Endothelial cell of umbilical vein (primary cell): ENCODE results near the gene ILKAP. TPM values are rescaled to one million over a fixed set of nuclear protein-coding genes. Genes with fewer than 3 reads are reported as not detected.

Experiments used
- BruUV-seq: library from RNA; stranded (reverse); fragments of 400-500 nt; replicated peaks from 2 replicates; lab custom pipeline; 2021; lab: Mats Ljungman, UMichigan
- CTCF ChIA-PET: fragments of 300-600, 350-600 bp; sonication (Branson Sonifier 250); formaldehyde crosslinking; loops from one replicate; lab custom pipeline; 2021; ENCODE audit warnings: antibody characterized with exemption, inconsistent platforms; lab: Charles Lee
- POLR2A ChIA-PET: fragments of 300-600, 350-600 bp; sonication (Branson Sonifier 250); formaldehyde crosslinking; loops from one replicate; lab custom pipeline; 2021; ENCODE audit warnings: antibody characterized with exemption, inconsistent platforms; lab: Charles Lee
- DNase-seq: peaks from one replicate; pipeline ENCODE4 v3.0.0-alpha.2; 2011; ENCODE audit warnings: low read depth, low spot score
- FAIRE-seq: peaks from 2 replicates; lab custom pipeline; 2011; peaks lifted over from hg19 to GRCh38; lab: Jason Lieb, UNC
- H2AFZ ChIP-seq: 2 replicates; pipeline ENCODE4 v1.6.0; 2012; ENCODE audit warnings: low read depth, low read length, control low read depth, inconsistent platforms
- H3K27ac ChIP-seq: 2 replicates; pipeline ENCODE4 v1.5.1; 2011; ENCODE audit warnings: low read depth, mild to moderate bottlenecking, control low read depth, low read length, moderate library complexity; ENCODE audit not compliant: insufficient read depth
- H3K27me3 ChIP-seq, 2 experiments: 2 replicates each; pipeline versions ENCODE4 v1.6.0 to v1.6.1; 2011; ENCODE audit warnings: low read length in 2 of 2, mixed read lengths in 1 of 2; ENCODE audit not compliant: control insufficient read depth in 2 of 2, insufficient read depth in 2 of 2
- H3K36me3 ChIP-seq, 2 experiments: 2 replicates in 1 of 2; 3 replicates in 1 of 2; pipeline ENCODE4 v1.5.1; 2011; ENCODE audit warnings: low read length in 2 of 2, mild to moderate bottlenecking in 1 of 2, moderate library complexity in 1 of 2; ENCODE audit not compliant: control insufficient read depth in 2 of 2, insufficient read depth in 2 of 2; ENCODE audit errors: extremely low read depth in 1 of 2
- H3K4me1 ChIP-seq: 3 replicates; pipeline ENCODE4 v1.5.1; 2011; ENCODE audit warnings: mild to moderate bottlenecking, low read length; ENCODE audit not compliant: control insufficient read depth, insufficient read depth; ENCODE audit errors: extremely low read depth
- H3K4me2 ChIP-seq: 2 replicates; pipeline ENCODE4 v1.6.1; 2011; ENCODE audit warnings: low read length, control low read depth, mixed read lengths; ENCODE audit not compliant: insufficient read depth
- H3K4me3 ChIP-seq, 3 experiments: fragments of 200-600 bp in 1 of 3; sonication (generic), shearing (Covaris generic) in 1 of 3; replicated peaks in 1 of 3; 2 replicates each; pipeline ENCODE4 v1.5.1; 2011 to 2016; ENCODE audit warnings: control low read depth in 3 of 3, low read length in 3 of 3, mild to moderate bottlenecking in 2 of 3, inconsistent platforms in 1 of 3, low read depth in 1 of 3, moderate library complexity in 1 of 3; ENCODE audit not compliant: insufficient read depth in 1 of 3
- H3K79me2 ChIP-seq: 2 replicates; pipeline ENCODE4 v1.6.0; 2012; ENCODE audit warnings: low read length, inconsistent platforms; ENCODE audit not compliant: control insufficient read depth, insufficient read depth
- H3K9ac ChIP-seq: replicated peaks from 2 replicates; pipeline ENCODE3; 2011; ENCODE audit warnings: low read length, control low read depth; ENCODE audit not compliant: insufficient read depth; ENCODE audit errors: extremely low read depth
- H3K9me1 ChIP-seq: replicated peaks from 3 replicates; pipeline ENCODE4 v1.6.0; 2011; ENCODE audit warnings: mild to moderate bottlenecking, low read length; ENCODE audit not compliant: control insufficient read depth, insufficient read depth; ENCODE audit errors: extremely low read depth
- H3K9me3 ChIP-seq: replicated peaks from 2 replicates; pipeline ENCODE4 v1.5.1; 2012; ENCODE audit warnings: low read length, inconsistent platforms; ENCODE audit not compliant: control insufficient read depth, insufficient read depth
- H4K20me1 ChIP-seq: replicated peaks from 2 replicates; pipeline ENCODE3; 2011; ENCODE audit warnings: mild to moderate bottlenecking, low read length; ENCODE audit not compliant: control insufficient read depth, insufficient read depth; ENCODE audit errors: extremely low read depth
- EZH2 ChIP-seq: IDR thresholded peaks from 2 replicates; pipeline ENCODE4 v1.6.1; 2012; ENCODE audit warnings: borderline replicate concordance, low read depth, mild to moderate bottlenecking, moderate library complexity, low read length, inconsistent platforms; ENCODE audit not compliant: severe bottlenecking
- FOS ChIP-seq: IDR thresholded peaks from 2 replicates; pipeline ENCODE4 v1.6.1; 2011; ENCODE audit warnings: mild to moderate bottlenecking, low read length, moderate library complexity, borderline replicate concordance; ENCODE audit not compliant: insufficient read depth
- GATA2 ChIP-seq: IDR thresholded peaks from 2 replicates; pipeline ENCODE4 v1.7.0; 2011; ENCODE audit warnings: low read depth, mild to moderate bottlenecking, moderate library complexity, mixed read lengths, low read length; ENCODE audit not compliant: insufficient read length, insufficient read depth
- JUN ChIP-seq: IDR thresholded peaks from 2 replicates; pipeline ENCODE4 v1.6.1; 2011; ENCODE audit warnings: borderline replicate concordance, low read depth; ENCODE audit not compliant: insufficient read length, insufficient read depth
- MAX ChIP-seq: IDR thresholded peaks from 2 replicates; pipeline ENCODE4 v1.6.1; 2011; ENCODE audit not compliant: insufficient read depth, insufficient read length
- MYC ChIP-seq: IDR thresholded peaks from one replicate; pipeline ENCODE4 v1.6.1; 2011; ENCODE audit warnings: mild to moderate bottlenecking, low read depth, low read length
- POLR2A ChIP-seq: IDR thresholded peaks from 2 replicates; pipeline ENCODE4 v1.6.1; 2012; ENCODE audit warnings: low read depth, mild to moderate bottlenecking, control low read depth, low read length
- POLR2AphosphoS5 ChIP-seq: IDR thresholded peaks from 2 replicates; pipeline ENCODE4 v1.6.1; 2012; ENCODE audit warnings: low read depth, mild to moderate bottlenecking, control low read depth, low read length, moderate library complexity; ENCODE audit not compliant: insufficient read depth
- dilution Hi-C: fragments of 300-500 bp; cut with MboI; formaldehyde crosslinking; loops from one replicate; pipeline ENCODE4 v1.15.0; 2019; ENCODE audit warnings: low sequenced_read_pairs; ENCODE audit not compliant: extremely low pct_ligation_motif_present
- intact Hi-C: fragments of 100-400 bp; cut with micrococcal nuclease; formaldehyde crosslinking; loops from one replicate; pipeline ENCODE4 v1.10.0; 2022
- polyA plus RNA-seq, 4 experiments: library from polyadenylated mRNA; depleted of rRNA in 3 of 4; stranded (reverse) in 3 of 4; unstranded in 1 of 4; fragments of >200 nt; gene quantifications; 2 replicates each; pipeline versions ENCODE4 v1.2.1 to v1.2.3, GENCODE V29; 2011 to 2012; ENCODE audit warnings: missing spikeins in 1 of 4
- total RNA-seq: library from RNA; stranded (reverse); gene quantifications from 2 replicates; pipeline ENCODE4 v1.2.3, GENCODE V29; 2021
- TF ChIP-seq, protein P1 (sequence below), 2 donors: IDR thresholded peaks; 1 replicate in 1 of 2; 2 replicates in 1 of 2; pipeline ENCODE4 v1.5.1; 2011; ENCODE audit warnings: low read length in 2 of 2, mild to moderate bottlenecking in 2 of 2, moderate library complexity in 2 of 2, control low read depth in 1 of 2, inconsistent platforms in 1 of 2, low read depth in 1 of 2; ENCODE audit not compliant: insufficient read depth in 1 of 2; ENCODE audit errors: extremely low read depth in 1 of 2

ILKAP gene
- total and polyA plus RNA-seq, 2 donors (not counting 3 experiments of a cell fraction or from before 2014, with no cell fraction given) = 49.2 to 49.8 TPM

DNA sequence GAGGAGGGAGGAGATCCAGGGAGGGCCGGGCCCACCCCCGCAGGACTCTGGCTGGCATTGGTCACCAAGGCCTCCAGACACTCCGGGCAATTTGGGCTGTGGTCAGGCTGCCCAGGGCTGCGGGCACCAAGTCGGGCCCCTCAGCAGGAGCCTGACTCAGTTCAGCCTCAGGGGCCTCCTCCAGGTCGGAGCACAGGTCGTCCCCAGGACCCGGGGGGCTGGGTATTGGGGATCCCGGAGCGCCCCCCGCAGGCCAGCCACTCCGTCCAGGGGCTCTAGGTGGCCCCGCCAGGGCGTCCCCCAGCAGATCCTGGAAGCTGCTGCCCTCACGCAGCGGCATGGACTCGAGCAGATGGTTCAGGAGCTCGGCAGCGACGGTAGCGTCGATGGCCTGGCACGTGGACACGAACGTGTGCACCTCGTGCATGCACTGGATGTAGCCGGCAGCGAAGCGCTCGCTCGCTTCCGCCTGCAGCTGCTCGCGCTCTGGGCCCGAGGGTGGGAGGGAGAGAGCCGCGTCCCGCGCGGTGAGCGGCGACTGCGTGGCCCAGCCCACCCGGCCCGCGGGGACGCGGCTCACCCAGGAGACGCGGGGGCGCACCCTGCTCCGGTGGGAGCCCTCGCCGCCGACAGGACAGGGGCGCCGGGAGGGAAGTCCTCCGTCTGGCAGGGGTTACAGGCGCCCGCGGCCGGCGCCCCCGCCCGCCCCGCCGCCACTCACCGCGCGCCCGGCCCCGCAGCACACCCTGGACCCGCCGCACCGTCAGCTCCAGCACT lies 35.5 kb upstream of the ILKAP start:
- FAIRE-seq (no peak), DNase-seq (no peak)
- Histone ChIP-seq H3K9me1 (no peaks in the 10 kb centered on the region), H3K27me3 (peaks cover 9 to 12% of the 10 kb centered on the region in 2 experiments), H3K79me2 (no peaks in the 10 kb centered on the region), H3K9ac (no peak overlapping the region), H4K20me1 (no peaks in the 10 kb centered on the region), H3K9me3 (no peaks in the 10 kb centered on the region), H3K27ac (no peak overlapping the region), H3K4me2 (no peak overlapping the region), H2AFZ (peak overlapping the region; percentile 13), H3K4me3 (peak overlapping the region in 1 of 3 experiments; percentile 36), H3K4me1 (peaks cover 3% of the 10 kb centered on the region), H3K36me3 (no peaks in the 10 kb centered on the region)
- ChIA-PET POLR2A (no interaction called here), CTCF (interaction anchor here (1.2 to 3.2 kb wide), 4 partner anchors 17 to 25 kb away, joined by 3 to 13 read pairs (median 6); no protein-coding TSS in a partner anchor)
- TF ChIP-seq MYC (peak; percentile 16), MAX (peak; percentile 91), FOS (no peak), EZH2 (peak; percentile 3), JUN (no peak)
- no TSS peak for BruUV-seq
- intact Hi-C loops = loop anchor here (10.0 kb wide), 1 partner anchor 174 kb away; the partner anchor contains the start of gene SCLY
- dilution Hi-C loops = no loop called here

GRCh38 chr2:238238311-238238765 lies 34.8 kb upstream of the ILKAP start:
- H3K9me1 ChIP-seq = no peaks in the 10 kb centered on the region
- no TSS peak for BruUV-seq
- intact Hi-C loops = loop anchor here (10.0 kb wide), 1 partner anchor 174 kb away; the partner anchor contains the start of gene SCLY
- dilution Hi-C loops = no loop called here
- no peaks in the 10 kb centered on the region for H4K20me1 ChIP-seq
- H3K79me2 ChIP-seq = no peaks in the 10 kb centered on the region
- H3K4me3 ChIP-seq = no peak overlapping the region
- DNase-seq (no peak), FAIRE-seq (no peak)
- peaks cover 3% of the 10 kb centered on the region for H3K4me1 ChIP-seq
- H3K27me3 ChIP-seq = peaks cover 9 to 12% of the 10 kb centered on the region in 2 experiments
- H3K27ac ChIP-seq = no peak overlapping the region
- CTCF ChIA-PET = interaction anchor here (1.2 to 3.2 kb wide), 2 partner anchors 16 to 25 kb away, joined by 3 to 10 read pairs; no protein-coding TSS in a partner anchor
- no peak for TF ChIP-seq GATA2
- TF ChIP-seq, protein P1, sequence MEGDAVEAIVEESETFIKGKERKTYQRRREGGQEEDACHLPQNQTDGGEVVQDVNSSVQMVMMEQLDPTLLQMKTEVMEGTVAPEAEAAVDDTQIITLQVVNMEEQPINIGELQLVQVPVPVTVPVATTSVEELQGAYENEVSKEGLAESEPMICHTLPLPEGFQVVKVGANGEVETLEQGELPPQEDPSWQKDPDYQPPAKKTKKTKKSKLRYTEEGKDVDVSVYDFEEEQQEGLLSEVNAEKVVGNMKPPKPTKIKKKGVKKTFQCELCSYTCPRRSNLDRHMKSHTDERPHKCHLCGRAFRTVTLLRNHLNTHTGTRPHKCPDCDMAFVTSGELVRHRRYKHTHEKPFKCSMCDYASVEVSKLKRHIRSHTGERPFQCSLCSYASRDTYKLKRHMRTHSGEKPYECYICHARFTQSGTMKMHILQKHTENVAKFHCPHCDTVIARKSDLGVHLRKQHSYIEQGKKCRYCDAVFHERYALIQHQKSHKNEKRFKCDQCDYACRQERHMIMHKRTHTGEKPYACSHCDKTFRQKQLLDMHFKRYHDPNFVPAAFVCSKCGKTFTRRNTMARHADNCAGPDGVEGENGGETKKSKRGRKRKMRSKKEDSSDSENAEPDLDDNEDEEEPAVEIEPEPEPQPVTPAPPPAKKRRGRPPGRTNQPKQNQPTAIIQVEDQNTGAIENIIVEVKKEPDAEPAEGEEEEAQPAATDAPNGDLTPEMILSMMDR (IDR thresholded peaks at IDR 0.05; ENCODE audit: extremely low read depth in 1 of 2, insufficient read depth in 1 of 2, low read depth in 1 of 2, low read length in 2 of 2) = no peak
- TF ChIP-seq JUN = no peak
- TF ChIP-seq MAX = no peak
- TF ChIP-seq POLR2A = no peak
- no peak for TF ChIP-seq MYC
- no peak for TF ChIP-seq EZH2
- TF ChIP-seq POLR2AphosphoS5 = no peak
- TF ChIP-seq FOS = no peak
- no peak overlapping the region for H2AFZ ChIP-seq
- POLR2A ChIA-PET = no interaction called here
- no peak overlapping the region for H3K9ac ChIP-seq
- no peaks in the 10 kb centered on the region for H3K9me3 ChIP-seq
- no peaks in the 10 kb centered on the region for H3K36me3 ChIP-seq
- H3K4me2 ChIP-seq = no peak overlapping the region
